Measurements from ENCODE around the gene ARHGAP23. TPM values are rescaled to one million over a fixed set of nuclear protein-coding genes. Genes with fewer than 3 reads are reported as not detected.

ARHGAP23 gene
- total RNA-seq, 5 donors from 2014 or later (not counting 1 experiment from before 2014, with no cell fraction given), result 0.40 to 1.2 (median 0.61) TPM

DNA sequence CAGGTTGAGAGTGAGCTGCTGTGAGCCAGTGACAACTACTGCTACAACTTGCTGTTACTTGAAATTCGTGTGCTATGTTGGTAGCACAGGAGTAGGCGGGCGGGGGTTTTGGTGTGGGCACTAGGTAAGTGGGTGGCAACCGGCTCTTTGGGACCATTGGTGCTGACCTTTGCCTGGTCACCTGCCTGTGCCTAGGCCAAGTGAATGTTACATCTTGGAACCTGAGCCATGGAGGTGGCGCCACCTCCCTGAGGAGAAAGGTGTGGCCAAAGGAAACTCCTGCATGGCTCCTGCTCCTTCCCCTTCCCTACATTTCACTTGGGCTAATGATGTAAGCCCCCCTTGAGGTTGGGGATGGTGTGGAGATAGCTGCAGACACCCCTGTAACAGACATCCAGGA is 25.4 kb upstream of the ARHGAP23 start:
- peaks cover 6 to 27% of the 10 kb centered on the region in 2 donors for H3K36me3 ChIP-seq (ENCODE audit: control insufficient read depth in 2 of 2, extremely low read depth in 1 of 2, insufficient read depth in 1 of 2, low read length in 1 of 2)

DNA sequence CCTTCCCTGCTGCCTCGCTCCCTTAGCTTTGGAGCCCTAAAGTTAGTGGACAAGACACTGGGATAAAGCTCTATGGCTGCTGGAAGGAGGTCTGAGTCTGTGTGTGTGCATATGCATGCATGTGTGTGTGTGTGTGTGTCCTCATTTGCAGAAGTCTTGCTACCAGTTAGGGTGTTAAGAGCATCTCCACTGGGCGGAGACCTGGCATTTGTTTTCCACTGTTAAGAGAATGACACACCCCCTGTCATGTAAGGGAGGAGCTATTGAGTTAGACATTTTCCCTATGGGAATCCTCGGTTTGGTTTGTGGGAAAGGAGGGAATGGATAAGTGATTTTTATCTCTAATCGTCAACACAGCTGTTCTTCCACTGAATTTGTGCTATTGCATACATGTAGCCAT is 24.8 kb upstream of the ARHGAP23 start:
- no peaks in the 10 kb centered on the region for H3K4me1 Mint-ChIP-seq
- no peak overlapping the region for H3K27ac Mint-ChIP-seq

More for the DNA sequence above, 25.4 kb upstream of the ARHGAP23 start:
- POLR2A ChIA-PET, result no interaction called here
- Mint-ChIP-seq H3K4me3 (no peak overlapping the region), H3K27ac (no peak overlapping the region), H3K4me1 (no peaks in the 10 kb centered on the region), H3K27me3 (no peaks in the 10 kb centered on the region), H3K36me3 (peaks cover 27% of the 10 kb centered on the region), H3K9me3 (no peaks in the 10 kb centered on the region)
- Histone ChIP-seq H3K9me3 (no peaks in the 10 kb centered on the region), H3K27me3 (replicated peaks in 1 of 2; ENCODE audit: control insufficient read depth in 2 of 2, extremely low read depth in 1 of 2, insufficient read depth in 2 of 2, low read length in 1 of 2) (no peaks in the 10 kb centered on the region), H3K4me3 (ENCODE audit: control insufficient read depth in 1 of 2, extremely low read depth in 1 of 2, low read length in 1 of 2) (no peak overlapping the region), H3K4me1 (ENCODE audit: control insufficient read depth in 1 of 2, extremely low read depth in 1 of 2, insufficient read depth in 2 of 2, low read length in 2 of 2) (no peaks in the 10 kb centered on the region), H3K27ac (ENCODE audit: low read length) (no peak overlapping the region)
- CTCF ChIA-PET, result interaction anchor here in 1 of 2 donors (0.6 to 1.5 kb wide), 2 partner anchors 54 to 1101 kb away, joined by 3 read pairs; no protein-coding TSS in a partner anchor
- 100% methylated on average over 3 of the region's 5 CpGs for WGBS (ENCODE audit: insufficient coverage)
- ATAC-seq (replicated peaks in 1 of 4) (no peak), DNase-seq (no peak)

DNA sequence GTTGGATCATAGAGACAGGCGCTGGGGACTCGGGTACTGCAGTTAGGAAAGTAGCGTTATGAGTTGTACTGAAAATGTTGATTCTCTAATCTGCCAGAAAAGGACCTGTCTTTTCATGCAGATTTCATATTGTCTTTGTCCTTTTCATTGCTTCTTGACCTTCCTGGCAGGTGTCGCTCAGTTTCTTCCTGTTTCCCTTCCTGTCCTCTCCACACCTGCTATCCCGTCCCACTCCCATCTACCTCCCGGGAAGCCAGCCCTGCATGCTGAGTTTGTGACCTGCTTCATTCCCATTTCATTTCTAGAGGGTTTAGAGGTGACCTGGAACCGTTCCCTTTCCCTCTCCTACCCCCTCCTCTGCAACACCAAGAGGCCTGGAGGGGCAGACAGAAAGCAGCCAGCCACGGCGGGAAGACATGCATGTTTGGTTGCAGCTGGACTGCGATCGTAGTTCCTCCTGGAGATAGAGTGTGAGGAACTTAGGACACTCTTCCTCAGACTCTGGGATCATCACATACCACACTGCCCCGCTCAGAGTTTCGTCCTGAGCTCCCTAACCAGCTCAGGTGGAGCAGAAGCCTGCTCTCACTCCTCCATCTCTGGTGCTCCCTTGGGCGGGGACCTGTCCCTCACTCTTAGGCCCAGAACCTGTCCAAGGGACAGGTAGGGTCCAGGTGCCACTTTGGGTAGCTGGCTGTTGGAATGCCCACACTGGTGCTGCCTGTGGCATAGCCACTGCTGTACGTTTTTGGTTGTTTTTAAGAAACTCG is 23.9 kb upstream of the ARHGAP23 start:
- no peak for DNase-seq
- H3K4me1 ChIP-seq (ENCODE audit: control insufficient read depth in 1 of 2, extremely low read depth in 1 of 2, insufficient read depth in 2 of 2, low read length in 2 of 2), result no peaks in the 10 kb centered on the region
- H3K27me3 Mint-ChIP-seq, result no peaks in the 10 kb centered on the region
- H3K27ac Mint-ChIP-seq, result no peak overlapping the region
- ATAC-seq (replicated peaks in 1 of 4), result no peak
- H3K4me3 Mint-ChIP-seq, result no peak overlapping the region
- ChIA-PET POLR2A (interaction anchor here in 1 of 2 donors (0.7 kb wide), 1 partner anchor 71 kb away, joined by 3 read pairs; no protein-coding TSS in a partner anchor), CTCF (interaction anchor here in 1 of 2 donors (1.5 kb wide), 1 partner anchor 55 kb away, joined by 3 read pairs; no protein-coding TSS in a partner anchor)
- H3K9me3 ChIP-seq, result no peaks in the 10 kb centered on the region
- peaks cover 2 to 23% of the 10 kb centered on the region in 2 donors for H3K36me3 ChIP-seq (ENCODE audit: control insufficient read depth in 2 of 2, extremely low read depth in 1 of 2, insufficient read depth in 1 of 2, low read length in 1 of 2)
- peaks cover 20% of the 10 kb centered on the region for H3K36me3 Mint-ChIP-seq
- H3K9me3 Mint-ChIP-seq, result no peaks in the 10 kb centered on the region
- WGBS (ENCODE audit: insufficient coverage), result 89% methylated on average over 9 of the region's 16 CpGs
- H3K4me3 ChIP-seq (ENCODE audit: control insufficient read depth in 1 of 2, extremely low read depth in 1 of 2, low read length in 1 of 2), result no peak overlapping the region
- H3K27me3 ChIP-seq (replicated peaks in 1 of 2; ENCODE audit: control insufficient read depth in 2 of 2, extremely low read depth in 1 of 2, insufficient read depth in 2 of 2, low read length in 1 of 2), result no peaks in the 10 kb centered on the region
- H3K27ac ChIP-seq (ENCODE audit: low read length), result no peak overlapping the region
- H3K4me1 Mint-ChIP-seq, result no peaks in the 10 kb centered on the region

More for the DNA sequence above, 24.8 kb upstream of the ARHGAP23 start:
- ChIA-PET CTCF (interaction anchor here in 1 of 2 donors (1.5 kb wide), 1 partner anchor 54 kb away, joined by 3 read pairs; no protein-coding TSS in a partner anchor), POLR2A (interaction anchor here in 1 of 2 donors (0.7 kb wide), 1 partner anchor 72 kb away, joined by 3 read pairs; no protein-coding TSS in a partner anchor)
- no peak overlapping the region for H3K4me3 ChIP-seq (ENCODE audit: control insufficient read depth in 1 of 2, extremely low read depth in 1 of 2, low read length in 1 of 2)
- ATAC-seq (replicated peaks in 1 of 4), result no peak
- H3K27me3 ChIP-seq (replicated peaks in 1 of 2; ENCODE audit: control insufficient read depth in 2 of 2, extremely low read depth in 1 of 2, insufficient read depth in 2 of 2, low read length in 1 of 2), result no peaks in the 10 kb centered on the region
- DNase-seq, result no peak
- no peaks in the 10 kb centered on the region for H3K9me3 ChIP-seq
- no CpG with 5 or more reads among the region's 4 CpGs for WGBS (ENCODE audit: insufficient coverage)
- no peak overlapping the region for H3K4me3 Mint-ChIP-seq
- no peaks in the 10 kb centered on the region for H3K27me3 Mint-ChIP-seq
- H3K4me1 ChIP-seq (ENCODE audit: control insufficient read depth in 1 of 2, extremely low read depth in 1 of 2, insufficient read depth in 2 of 2, low read length in 2 of 2), result no peaks in the 10 kb centered on the region
- no peaks in the 10 kb centered on the region for H3K9me3 Mint-ChIP-seq
- peaks cover 6 to 27% of the 10 kb centered on the region in 2 donors for H3K36me3 ChIP-seq (ENCODE audit: control insufficient read depth in 2 of 2, extremely low read depth in 1 of 2, insufficient read depth in 1 of 2, low read length in 1 of 2)
- no peak overlapping the region for H3K27ac ChIP-seq (ENCODE audit: low read length)
- peaks cover 26% of the 10 kb centered on the region for H3K36me3 Mint-ChIP-seq

DNA sequence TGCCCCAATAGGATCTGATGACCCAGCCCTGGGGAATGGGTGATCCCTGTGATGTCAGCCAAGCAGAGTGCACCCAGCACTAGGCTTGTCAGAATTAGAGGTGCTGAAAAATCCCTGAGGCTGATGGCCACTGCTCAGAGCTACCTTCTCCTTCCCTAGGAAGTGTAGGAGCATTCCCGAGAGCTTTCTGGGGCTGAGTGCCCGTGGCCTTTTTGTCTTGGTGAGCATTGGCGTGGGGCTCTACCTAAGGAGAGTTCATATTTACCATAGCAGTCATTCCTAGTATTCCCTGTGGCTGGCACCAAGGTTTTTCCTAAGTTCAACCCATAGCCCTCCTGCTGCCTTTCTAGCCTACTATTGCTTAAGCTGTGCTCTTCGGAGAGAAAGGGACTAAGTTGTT is 22.6 kb upstream of the ARHGAP23 start:
- H3K27ac Mint-ChIP-seq, result no peak overlapping the region
- no peaks in the 10 kb centered on the region for H3K9me3 Mint-ChIP-seq
- Histone ChIP-seq H3K27ac (ENCODE audit: low read length) (no peak overlapping the region), H3K27me3 (replicated peaks in 1 of 2; ENCODE audit: control insufficient read depth in 2 of 2, extremely low read depth in 1 of 2, insufficient read depth in 2 of 2, low read length in 1 of 2) (no peaks in the 10 kb centered on the region), H3K4me3 (ENCODE audit: control insufficient read depth in 1 of 2, extremely low read depth in 1 of 2, low read length in 1 of 2) (no peak overlapping the region), H3K9me3 (no peaks in the 10 kb centered on the region), H3K36me3 (ENCODE audit: control insufficient read depth in 2 of 2, extremely low read depth in 1 of 2, insufficient read depth in 1 of 2, low read length in 1 of 2) (peaks cover under 1 to 12% of the 10 kb centered on the region in 2 donors), H3K4me1 (ENCODE audit: control insufficient read depth in 1 of 2, extremely low read depth in 1 of 2, insufficient read depth in 2 of 2, low read length in 2 of 2) (no peaks in the 10 kb centered on the region)
- CTCF ChIA-PET, result no interaction called here
- H3K4me1 Mint-ChIP-seq, result no peaks in the 10 kb centered on the region
- POLR2A ChIA-PET, result no interaction called here
- H3K36me3 Mint-ChIP-seq, result peaks cover 11% of the 10 kb centered on the region
- H3K27me3 Mint-ChIP-seq, result peaks cover 0 to 3% of the 10 kb centered on the region in 2 donors
- ATAC-seq (replicated peaks in 1 of 4), result no peak
- WGBS (ENCODE audit: insufficient coverage), result 100% methylated on average over 3 of the region's 4 CpGs
- no peak overlapping the region for H3K4me3 Mint-ChIP-seq
- DNase-seq, result no peak

DNA sequence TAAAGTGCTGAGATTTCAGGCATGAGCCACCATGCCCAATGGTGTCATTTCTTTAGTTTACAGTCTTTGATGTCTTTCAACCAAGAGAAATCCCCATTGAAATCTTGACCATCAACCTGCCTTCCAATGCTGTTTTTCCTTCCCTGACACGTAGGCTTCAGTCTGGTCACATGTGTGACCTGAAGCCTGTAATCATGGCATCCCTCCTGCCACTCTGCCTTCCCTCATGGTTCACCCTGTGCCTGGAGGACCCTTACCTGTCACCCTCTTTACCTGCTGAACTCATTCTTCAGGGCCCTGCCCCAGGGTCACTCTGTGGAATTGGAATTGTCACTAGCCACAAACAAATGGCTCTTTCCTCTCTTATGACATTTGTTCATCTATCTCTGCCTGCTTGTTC is 18.1 kb upstream of the ARHGAP23 start:
- Histone ChIP-seq H3K27ac (ENCODE audit: low read length) (no peak overlapping the region), H3K27me3 (replicated peaks in 1 of 2; ENCODE audit: control insufficient read depth in 2 of 2, extremely low read depth in 1 of 2, insufficient read depth in 2 of 2, low read length in 1 of 2) (peaks cover 0 to 15% of the 10 kb centered on the region in 2 experiments), H3K36me3 (ENCODE audit: control insufficient read depth in 2 of 2, extremely low read depth in 1 of 2, insufficient read depth in 1 of 2, low read length in 1 of 2) (no peaks in the 10 kb centered on the region), H3K4me3 (ENCODE audit: control insufficient read depth in 1 of 2, extremely low read depth in 1 of 2, low read length in 1 of 2) (no peak overlapping the region), H3K9me3 (no peaks in the 10 kb centered on the region), H3K4me1 (ENCODE audit: control insufficient read depth in 1 of 2, extremely low read depth in 1 of 2, insufficient read depth in 2 of 2, low read length in 2 of 2) (peaks cover 0 to 8% of the 10 kb centered on the region in 2 experiments)
- peaks cover 0 to 1% (median 0%) of the 10 kb centered on the region in 3 donors for H3K4me1 Mint-ChIP-seq
- H3K4me3 Mint-ChIP-seq, result no peak overlapping the region
- H3K27ac Mint-ChIP-seq, result no peak overlapping the region
- no peaks in the 10 kb centered on the region for H3K36me3 Mint-ChIP-seq
- ATAC-seq (replicated peaks in 1 of 4) (no peak), DNase-seq (no peak)
- ChIA-PET POLR2A (no interaction called here), CTCF (no interaction called here)
- H3K27me3 Mint-ChIP-seq, result peaks cover 8 to 10% of the 10 kb centered on the region in 2 donors
- WGBS (ENCODE audit: insufficient coverage), result 67% methylated on average over 1 of the region's 1 CpG
- no peaks in the 10 kb centered on the region for H3K9me3 Mint-ChIP-seq

DNA sequence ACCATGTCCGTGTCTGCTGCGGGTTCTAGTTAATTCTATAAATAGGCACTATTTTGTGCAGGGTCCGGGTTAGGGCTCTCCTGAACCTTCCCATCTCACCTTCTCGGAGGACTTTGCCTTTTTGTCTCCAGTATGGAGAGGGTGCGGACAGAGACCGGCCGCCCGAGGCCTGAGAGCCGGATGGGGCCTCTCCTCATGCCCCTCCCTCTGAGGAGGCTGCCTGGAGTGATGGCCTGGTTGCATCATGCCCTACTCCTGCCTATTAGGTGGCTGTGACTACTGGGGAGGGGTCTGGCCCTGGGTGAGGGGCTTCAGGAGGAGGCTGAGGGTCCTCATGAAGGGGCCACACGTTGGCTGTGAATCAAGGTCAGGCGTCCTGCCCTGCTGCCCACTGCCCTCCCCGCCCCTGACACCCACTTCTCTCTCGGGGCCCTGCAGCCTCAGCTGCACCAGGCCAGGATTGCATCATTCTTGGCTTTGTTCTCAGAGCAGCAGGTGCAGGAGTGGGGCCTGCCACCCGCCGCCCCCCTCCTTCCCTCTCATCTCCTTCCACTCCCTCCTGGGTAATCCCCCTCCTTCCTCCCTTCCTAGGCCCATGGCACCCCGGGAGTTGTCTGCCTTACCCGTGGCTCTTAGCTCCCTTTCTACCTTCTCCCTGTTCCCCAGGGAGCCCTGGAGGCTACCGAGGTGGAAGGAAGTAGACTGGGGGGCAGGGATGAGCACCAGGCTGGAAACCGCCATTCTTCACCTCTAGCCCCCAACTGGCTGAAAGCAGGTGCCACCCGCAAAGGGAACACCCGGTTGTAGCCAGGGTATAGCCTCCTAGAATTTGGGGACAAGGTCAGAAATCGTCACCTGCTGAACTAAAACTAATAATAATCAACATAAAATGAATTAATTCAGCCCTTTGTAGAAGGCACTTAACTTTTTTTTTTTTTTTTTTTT is 12.7 kb upstream of the ARHGAP23 start:
- no peaks in the 10 kb centered on the region for H3K9me3 Mint-ChIP-seq
- 28% methylated on average over 8 of the region's 22 CpGs for WGBS (ENCODE audit: insufficient coverage)
- peaks cover 3 to 6% (median 4%) of the 10 kb centered on the region in 3 donors for H3K4me1 Mint-ChIP-seq
- H3K27me3 ChIP-seq (replicated peaks in 1 of 2; ENCODE audit: control insufficient read depth in 2 of 2, extremely low read depth in 1 of 2, insufficient read depth in 2 of 2, low read length in 1 of 2), result peaks cover 0 to 58% of the 10 kb centered on the region in 2 experiments
- no peaks in the 10 kb centered on the region for H3K36me3 ChIP-seq (ENCODE audit: control insufficient read depth in 2 of 2, extremely low read depth in 1 of 2, insufficient read depth in 1 of 2, low read length in 1 of 2)
- no peak overlapping the region for H3K27ac Mint-ChIP-seq
- H3K9me3 ChIP-seq, result no peaks in the 10 kb centered on the region
- H3K4me3 Mint-ChIP-seq, result no peak overlapping the region
- H3K4me1 ChIP-seq (ENCODE audit: control insufficient read depth in 1 of 2, extremely low read depth in 1 of 2, insufficient read depth in 2 of 2, low read length in 2 of 2), result peaks cover 0 to 18% of the 10 kb centered on the region in 2 experiments
- CTCF ChIA-PET, result interaction anchor here (0.6 to 4.4 kb wide), 9 partner anchors 11 to 84 kb away, joined by 3 to 51 read pairs (median 3); partner anchors contain the start of gene SOCS7 (in 2 of the 2)
- H3K27me3 Mint-ChIP-seq, result peaks cover 23 to 47% of the 10 kb centered on the region in 2 donors
- DNase-seq, result no peak
- ATAC-seq (replicated peaks in 1 of 4), result no peak
- no peaks in the 10 kb centered on the region for H3K36me3 Mint-ChIP-seq
- no peak overlapping the region for H3K27ac ChIP-seq (ENCODE audit: low read length)
- H3K4me3 ChIP-seq (ENCODE audit: control insufficient read depth in 1 of 2, extremely low read depth in 1 of 2, low read length in 1 of 2), result no peak overlapping the region
- POLR2A ChIA-PET, result interaction anchor here in 1 of 2 donors (0.6 kb wide), 1 partner anchor 29 kb away, joined by 7 read pairs; no protein-coding TSS in a partner anchor

Measured in T-cell (primary cell).